GM19025 (cell line): ENCODE measurements around the gene CFAP54.
"Not testable (repeated sequence)": the region's sequence is repeated elsewhere in the genome, so short reads cannot be mapped to it uniquely, and the experiment has no call there.

Source experiments
- ATAC-seq: cut with Tn5 transposase; IDR thresholded peaks from one replicate; pipeline ENCODE4 v1.9.1; 2021; ENCODE audit warnings: mild to moderate bottlenecking, low read depth, moderate library complexity; ENCODE audit not compliant: unreplicated experiment

The CFAP54 gene

DNA sequence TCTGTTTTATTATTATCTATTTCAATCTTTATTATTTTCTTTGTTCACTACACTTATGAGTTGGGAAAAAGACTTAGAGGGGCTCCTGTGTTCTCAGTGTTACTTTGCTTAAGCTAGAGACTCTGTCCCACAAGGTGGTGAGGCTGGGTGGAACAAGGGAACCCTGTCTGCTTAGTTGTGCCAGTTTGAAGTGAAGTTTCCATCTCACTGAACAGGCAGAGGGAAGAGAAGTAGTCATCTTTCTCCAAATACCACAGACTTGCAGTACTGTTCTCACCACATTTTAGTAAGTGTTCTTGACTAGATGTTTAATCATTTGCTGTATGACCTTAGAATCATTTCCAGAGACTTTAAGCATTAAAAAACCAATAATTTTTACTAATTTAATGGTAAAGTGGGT is 222.0 kb downstream of the CFAP54 start:
- no peak for ATAC-seq

GRCh38 chr12:96714199-96714598 is 224.8 kb downstream of the CFAP54 start:
- no peak for ATAC-seq

- peak; percentile 89 for ATAC-seq
Observed at GRCh38 chr12:96719660-96720362, 230.4 kb downstream of the CFAP54 start.

- peak; percentile 34 for ATAC-seq
Observed at GRCh38 chr12:96720363-96720705, 231.0 kb downstream of the CFAP54 start.

DNA sequence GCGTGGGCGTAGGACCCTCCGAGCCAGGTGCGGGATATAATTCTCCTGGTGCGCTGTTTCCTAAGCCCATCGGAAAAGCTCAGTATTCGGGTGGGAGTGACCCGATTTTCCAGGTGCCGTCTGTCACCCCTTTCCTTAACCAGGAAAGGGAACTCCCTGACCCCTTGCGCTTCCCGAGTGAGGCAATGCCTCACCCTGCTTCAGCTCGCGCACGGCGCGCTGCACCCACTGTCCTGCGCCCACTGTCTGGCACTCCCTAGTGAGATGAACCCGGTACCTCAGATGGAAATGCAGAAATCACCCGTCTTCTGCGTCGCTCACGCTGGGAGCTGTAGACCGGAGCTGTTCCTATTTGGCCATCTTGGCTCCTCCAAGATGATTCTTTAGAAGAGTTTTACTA is 240.1 kb downstream of the CFAP54 start:
- ATAC-seq = not testable (repeated sequence)

- no peak for ATAC-seq
Observed at GRCh38 chr12:96729886-96730285, 240.5 kb downstream of the CFAP54 start.

DNA sequence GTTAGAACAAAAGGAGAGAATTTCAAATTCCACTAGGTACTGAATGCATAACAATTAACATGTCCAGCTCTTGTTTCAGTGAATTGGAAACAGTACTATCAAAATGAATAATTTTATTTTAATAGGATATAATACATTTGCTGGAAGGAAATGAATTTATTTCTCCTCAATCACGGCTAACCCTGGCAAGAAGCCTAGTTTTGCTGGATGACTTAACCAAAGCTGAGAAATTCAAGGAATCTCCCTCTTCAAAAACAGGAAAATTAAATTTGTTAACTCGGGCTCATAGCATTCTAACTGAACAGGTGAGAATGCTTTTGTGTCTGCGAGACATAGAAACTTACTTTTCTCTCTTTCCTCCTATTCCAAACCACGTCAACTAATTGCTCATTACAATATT is 254.2 kb downstream of the CFAP54 start:
- ATAC-seq = no peak

GRCh38 chr12:96749999-96750398 is 260.6 kb downstream of the CFAP54 start:
- no peak for ATAC-seq

GRCh38 chr12:96751626-96752025 is 262.2 kb downstream of the CFAP54 start:
- no peak for ATAC-seq

DNA sequence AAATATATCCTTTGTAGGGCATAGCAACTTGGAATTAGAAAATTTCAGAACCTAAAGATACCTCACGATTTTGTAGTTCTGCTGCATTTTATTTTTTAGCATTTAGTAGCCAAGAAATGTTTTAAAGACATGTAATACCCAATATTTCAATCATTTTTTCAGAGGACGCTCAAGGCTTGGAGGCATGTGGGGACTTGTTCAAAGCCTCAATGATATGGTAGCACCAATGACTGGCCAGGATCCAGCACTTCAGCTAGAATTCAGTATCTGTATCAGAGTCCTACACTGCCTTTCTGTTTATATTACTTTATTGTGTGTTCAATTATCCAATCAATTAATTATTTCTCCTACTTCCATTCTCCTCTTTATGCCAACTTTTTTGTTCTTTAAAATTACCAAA is 262.8 kb downstream of the CFAP54 start:
- no peak for ATAC-seq

DNA sequence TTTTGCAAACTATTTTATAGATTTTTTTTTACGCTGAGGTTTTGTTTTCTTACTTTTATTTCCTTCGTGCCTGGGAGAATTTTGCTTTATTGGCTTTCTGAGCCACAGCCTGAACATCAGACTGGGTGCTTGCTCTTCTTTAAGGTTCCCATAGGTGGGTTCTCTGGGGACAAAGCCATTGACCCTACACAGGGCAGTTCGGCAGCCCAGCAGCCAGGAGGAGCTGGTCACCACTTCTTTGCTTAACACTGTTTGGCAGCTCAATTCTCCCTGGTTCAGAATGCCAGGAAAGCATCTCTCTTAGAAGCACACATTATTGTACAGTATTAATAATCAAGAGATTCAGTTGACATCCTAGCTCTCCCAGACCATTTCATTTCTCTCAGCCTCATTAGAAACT is 276.9 kb downstream of the CFAP54 start:
- ATAC-seq = no peak

GRCh38 chr12:96769400-96769799 is 280.0 kb downstream of the CFAP54 start:
- ATAC-seq = no peak

DNA sequence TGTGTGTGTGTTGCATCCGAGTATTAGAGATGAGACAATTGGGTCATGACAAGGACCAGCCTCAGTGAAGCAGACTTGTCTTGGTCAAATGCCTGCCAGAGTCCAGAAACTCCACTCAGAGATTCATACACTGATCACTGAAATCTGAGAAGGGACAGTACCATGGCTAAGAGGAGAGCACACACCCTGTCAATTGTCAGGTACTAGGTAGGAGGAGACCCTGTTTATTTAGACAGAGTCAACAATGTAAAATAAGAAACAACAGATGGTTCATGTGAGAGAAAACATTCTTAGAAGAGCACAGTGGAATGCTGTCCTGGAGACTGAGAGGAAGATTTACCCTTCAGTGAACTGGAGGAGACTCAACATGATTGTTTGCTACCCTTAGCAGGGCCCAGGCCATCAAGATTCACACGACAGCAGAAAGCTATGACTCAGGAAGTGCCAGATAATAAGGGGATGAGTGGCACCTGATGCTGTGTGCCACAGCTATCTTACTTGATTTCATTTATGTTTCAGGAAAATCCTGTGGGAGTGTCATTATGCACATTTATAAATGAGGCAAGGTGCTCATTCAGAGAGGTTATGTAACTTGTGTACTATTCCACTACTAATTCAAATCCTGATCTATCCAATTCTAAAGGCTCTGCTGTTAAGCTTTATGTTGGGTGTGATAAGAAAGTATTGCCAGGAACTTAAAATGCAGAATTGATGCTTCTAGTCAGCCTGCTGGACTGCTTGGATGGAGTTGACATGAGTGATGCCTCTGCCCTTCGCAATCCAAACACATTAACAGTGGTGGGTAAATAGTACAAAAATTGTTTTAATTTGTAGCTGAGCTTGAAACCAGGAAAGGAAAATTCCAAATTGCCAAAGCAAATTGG is 281.1 kb downstream of the CFAP54 start:
- no peak for ATAC-seq

DNA sequence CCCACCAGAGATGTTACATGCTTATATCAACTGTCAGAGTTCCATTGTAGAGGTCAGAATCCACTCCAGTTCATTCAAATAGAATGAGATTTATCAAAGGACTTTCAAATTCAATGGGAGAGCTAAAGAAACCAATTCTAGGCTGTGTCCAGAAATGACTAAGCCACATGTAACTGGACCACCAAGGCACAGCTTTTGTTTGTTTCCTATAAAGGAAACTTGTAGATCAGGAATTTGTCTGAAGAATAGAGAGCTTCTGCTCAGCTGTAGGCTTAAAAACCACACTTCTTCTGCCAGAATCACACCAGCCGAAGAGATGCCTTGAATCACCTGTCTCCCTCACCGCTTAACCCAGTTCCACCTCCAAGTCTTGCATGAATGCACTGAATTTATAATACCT is 283.7 kb downstream of the CFAP54 start:
- ATAC-seq = no peak

GRCh38 chr12:96774496-96775256 is 285.3 kb downstream of the CFAP54 start:
- no peak for ATAC-seq

GRCh38 chr12:96776908-96777307 is 287.5 kb downstream of the CFAP54 start:
- ATAC-seq = no peak

GRCh38 chr12:96780330-96780729 is 291.0 kb downstream of the CFAP54 start:
- no peak for ATAC-seq

DNA sequence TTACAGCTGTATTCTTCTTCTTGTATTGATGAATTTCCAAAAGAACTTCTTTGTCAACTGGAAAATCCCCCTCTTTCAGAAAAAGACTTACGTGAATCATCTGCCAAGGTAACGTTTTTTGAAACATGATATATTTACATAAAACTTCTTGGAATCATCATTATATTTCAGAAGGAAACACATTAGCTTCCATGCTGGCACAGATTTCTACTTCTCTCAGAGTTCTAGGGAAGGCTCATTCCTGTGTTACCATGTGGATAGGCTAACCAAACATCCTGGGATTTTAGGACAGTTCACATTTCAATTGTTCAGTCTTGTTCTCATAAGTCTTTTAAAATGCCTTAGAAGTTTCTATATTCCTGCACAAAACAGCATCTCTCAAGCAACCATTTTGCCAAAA is 297.4 kb downstream of the CFAP54 start:
- no peak for ATAC-seq

- ATAC-seq = no peak
Observed at GRCh38 chr12:96803969-96804368, 314.6 kb downstream of the CFAP54 start.

- no peak for ATAC-seq
Observed at GRCh38 chr12:96806272-96806671, 316.9 kb downstream of the CFAP54 start.

DNA sequence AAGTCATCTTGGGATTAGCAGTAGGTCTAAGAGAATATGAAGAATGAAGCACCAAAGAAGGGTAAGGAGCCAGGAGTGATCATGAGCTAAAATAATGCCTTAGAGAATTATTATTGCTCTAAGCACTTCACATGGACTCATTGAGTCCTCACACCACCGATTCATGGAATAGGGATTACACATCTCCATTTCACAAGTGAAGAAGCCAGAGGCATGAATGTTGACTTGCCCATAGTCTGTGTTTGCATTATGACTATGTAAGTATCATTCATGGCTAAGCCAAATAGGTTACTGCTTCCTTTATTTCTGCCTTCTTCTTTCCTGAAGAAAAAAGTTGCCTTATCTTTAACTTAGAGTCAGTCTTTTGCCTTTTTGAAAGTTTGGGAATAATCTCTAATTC is 318.4 kb downstream of the CFAP54 start:
- no peak for ATAC-seq
